Gastrocnemius medialis (tissue), 4 donors: ENCODE results near the gene RGS21.

Source experiments
- POLR2A ChIP-seq, 2 donors: fragments of 450-650 bp; IDR thresholded peaks; one replicate each; pipeline ENCODE4 v1.6.1; 2017; ENCODE audit warnings: antibody characterized with exemption in 2 of 2, mild to moderate bottlenecking in 2 of 2, moderate library complexity in 2 of 2
- TF ChIP-seq, protein P1 (sequence below), 5 experiments: fragments of 450-650 bp in 3 of 5; fragments of 200-600 bp in 2 of 5; sonication (generic) in 2 of 5; IDR thresholded peaks in 4 of 5; conservative IDR thresholded peaks in 1 of 5; 1 replicate in 4 of 5; 2 replicates in 1 of 5; pipeline ENCODE4 v1.5.1; 2016 to 2019; ENCODE audit warnings: antibody characterized with exemption in 5 of 5, mild to moderate bottlenecking in 3 of 5, moderate library complexity in 3 of 5

DNA sequence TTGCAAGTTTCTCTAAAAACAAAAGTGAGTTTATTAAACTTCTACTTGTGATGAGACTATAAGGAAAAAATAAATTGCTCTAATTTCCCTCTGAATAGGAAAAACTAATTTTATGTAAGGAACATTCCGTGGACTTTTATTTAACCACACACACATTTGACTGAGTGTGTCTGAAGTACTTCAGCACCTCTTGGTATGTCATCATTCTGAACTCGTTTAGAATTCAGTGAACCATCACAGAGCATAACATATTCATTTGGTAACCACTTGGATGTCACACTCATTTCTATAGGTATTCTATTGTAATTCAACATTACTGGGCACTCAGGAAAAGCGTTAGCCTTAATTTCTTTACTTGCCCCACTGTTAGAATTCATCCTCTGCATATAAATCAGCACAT lies 79.1 kb downstream of the RGS21 start:
- TF ChIP-seq, protein P1, sequence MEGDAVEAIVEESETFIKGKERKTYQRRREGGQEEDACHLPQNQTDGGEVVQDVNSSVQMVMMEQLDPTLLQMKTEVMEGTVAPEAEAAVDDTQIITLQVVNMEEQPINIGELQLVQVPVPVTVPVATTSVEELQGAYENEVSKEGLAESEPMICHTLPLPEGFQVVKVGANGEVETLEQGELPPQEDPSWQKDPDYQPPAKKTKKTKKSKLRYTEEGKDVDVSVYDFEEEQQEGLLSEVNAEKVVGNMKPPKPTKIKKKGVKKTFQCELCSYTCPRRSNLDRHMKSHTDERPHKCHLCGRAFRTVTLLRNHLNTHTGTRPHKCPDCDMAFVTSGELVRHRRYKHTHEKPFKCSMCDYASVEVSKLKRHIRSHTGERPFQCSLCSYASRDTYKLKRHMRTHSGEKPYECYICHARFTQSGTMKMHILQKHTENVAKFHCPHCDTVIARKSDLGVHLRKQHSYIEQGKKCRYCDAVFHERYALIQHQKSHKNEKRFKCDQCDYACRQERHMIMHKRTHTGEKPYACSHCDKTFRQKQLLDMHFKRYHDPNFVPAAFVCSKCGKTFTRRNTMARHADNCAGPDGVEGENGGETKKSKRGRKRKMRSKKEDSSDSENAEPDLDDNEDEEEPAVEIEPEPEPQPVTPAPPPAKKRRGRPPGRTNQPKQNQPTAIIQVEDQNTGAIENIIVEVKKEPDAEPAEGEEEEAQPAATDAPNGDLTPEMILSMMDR (IDR thresholded peaks at IDR 0.05 in 4 of 5, conservative IDR thresholded peaks at IDR 0.05 in 1 of 5): no peak
- TF ChIP-seq POLR2A (IDR thresholded peaks at IDR 0.05): no peak
